Posterior cingulate gyrus (tissue), 11 donors: ENCODE measurements around the gene CDH20.

Source experiments
- DNase-seq, 10 donors: peaks; one replicate each; pipeline versions ENCODE4 v3.0.0 to v3.0.0-alpha.2; 2020 to 2021; ENCODE audit warnings: mixed read lengths in 3 of 10
- intact Hi-C: fragments of 100-400 bp; cut with DNase I; formaldehyde crosslinking; loops from one replicate; pipeline ENCODE4 v1.15.1; 2023

CDH20 gene

GRCh38 chr18:61333271-61333745, at the start of gene CDH20:
Gene CDH20 (plus strand): TSS chr18:61333430.
- peak; percentile 30 to 92 (median 54) for DNase-seq
- intact Hi-C loops = loop anchor here (5.0 kb wide), 1 partner anchor 74 kb away; no protein-coding TSS in a partner anchor

- intact Hi-C loops = no loop called here
- no peak for DNase-seq
Measured at GRCh38 chr18:61284039-61284438, 49.2 kb upstream of the CDH20 start.

DNA sequence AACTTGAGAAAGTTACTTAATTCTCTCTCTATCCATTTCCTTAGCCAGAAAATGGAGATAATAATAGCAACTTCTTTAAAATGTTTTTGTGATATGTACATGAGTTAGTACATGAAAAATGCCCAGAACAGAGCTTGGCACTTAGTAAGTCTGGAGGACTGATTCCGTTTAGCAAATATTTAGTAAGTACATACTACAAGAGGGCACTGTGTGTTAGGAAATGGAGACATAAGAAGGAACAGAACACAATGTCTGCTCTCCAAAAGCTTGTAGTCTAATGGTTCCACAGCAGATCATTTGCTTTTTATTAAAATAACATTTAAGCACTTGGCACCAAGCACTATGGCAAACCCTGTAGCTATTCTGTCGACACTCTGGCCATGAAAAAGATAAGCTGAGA, 47.5 kb upstream of the CDH20 start:
- intact Hi-C loops = no loop called here
- DNase-seq = no peak

- intact Hi-C loops = no loop called here
- DNase-seq = no peak
Measured at GRCh38 chr18:61286867-61287266, 46.4 kb upstream of the CDH20 start.

- DNase-seq = no peak
- intact Hi-C loops = no loop called here
Measured at GRCh38 chr18:61290616-61291015, 42.6 kb upstream of the CDH20 start.

- no peak for DNase-seq
- intact Hi-C loops = no loop called here
Measured at GRCh38 chr18:61292280-61293035, 40.8 kb upstream of the CDH20 start.

- intact Hi-C loops = no loop called here
- no peak for DNase-seq
Measured at GRCh38 chr18:61295153-61295552, 38.1 kb upstream of the CDH20 start.

DNA sequence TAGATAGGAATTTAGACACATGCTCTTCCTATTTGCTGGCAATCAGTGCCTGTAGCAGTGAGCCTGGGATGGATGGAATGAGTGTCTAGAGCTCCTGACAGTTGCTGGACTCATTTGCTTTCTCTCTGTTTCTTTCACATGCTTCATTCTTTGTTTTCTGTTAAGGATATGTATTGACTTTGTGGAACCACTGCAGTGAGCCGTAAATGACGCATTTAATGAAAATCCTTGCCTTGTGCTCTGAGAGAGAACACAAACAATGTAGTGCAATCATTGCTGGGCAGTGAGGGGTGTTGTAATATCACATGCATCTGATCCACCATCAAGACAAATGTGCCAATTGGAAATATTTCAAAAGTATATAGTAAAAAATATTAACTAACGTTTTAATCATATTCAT, 25.2 kb upstream of the CDH20 start:
- intact Hi-C loops = loop anchor here (10.0 kb wide), 1 partner anchor 223 kb away; no protein-coding TSS in a partner anchor
- DNase-seq = no peak

- peak; percentile 47 to 94 (median 62) for DNase-seq
- intact Hi-C loops = loop anchor here (10.0 kb wide), 1 partner anchor 224 kb away; no protein-coding TSS in a partner anchor
Measured at GRCh38 chr18:61308795-61309393, 24.3 kb upstream of the CDH20 start.

GRCh38 chr18:61322265-61322873, 10.9 kb upstream of the CDH20 start:
- peak; percentile 37 to 96 (median 83) for DNase-seq

DNA sequence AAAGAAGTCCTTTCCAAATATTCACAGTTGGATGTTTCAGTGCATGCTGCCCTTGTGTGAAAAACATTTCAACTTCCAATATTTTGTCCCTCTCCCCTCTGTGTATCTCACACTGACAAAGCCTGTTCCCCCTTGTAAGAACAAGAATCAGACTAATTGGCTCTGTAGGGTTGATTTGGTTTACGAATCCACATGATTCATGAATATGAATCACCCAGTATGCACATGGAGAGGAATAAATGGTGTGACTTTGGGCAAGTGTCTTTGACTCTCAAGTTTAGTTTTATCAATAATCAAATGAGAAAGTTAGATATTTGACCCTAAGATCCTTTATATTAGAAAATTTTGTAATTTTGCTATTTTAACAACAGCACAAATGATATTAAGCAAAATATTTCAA, 9.3 kb upstream of the CDH20 start:
- no peak for DNase-seq
- intact Hi-C loops = loop anchor here (10.0 kb wide), 1 partner anchor 571 kb away; the partner anchor contains the start of gene RNF152

More at GRCh38 chr18:61322265-61322873, 10.9 kb upstream of the CDH20 start:
- intact Hi-C loops = loop anchor here (1.0 to 10.0 kb wide), 2 partner anchors 180 to 572 kb away; partner anchors contain the start of gene RNF152

- DNase-seq = no peak
- intact Hi-C loops = loop anchor here (10.0 kb wide), 1 partner anchor 568 kb away; the partner anchor contains the start of gene RNF152
Measured at GRCh38 chr18:61326407-61326806, 6.8 kb upstream of the CDH20 start.

DNA sequence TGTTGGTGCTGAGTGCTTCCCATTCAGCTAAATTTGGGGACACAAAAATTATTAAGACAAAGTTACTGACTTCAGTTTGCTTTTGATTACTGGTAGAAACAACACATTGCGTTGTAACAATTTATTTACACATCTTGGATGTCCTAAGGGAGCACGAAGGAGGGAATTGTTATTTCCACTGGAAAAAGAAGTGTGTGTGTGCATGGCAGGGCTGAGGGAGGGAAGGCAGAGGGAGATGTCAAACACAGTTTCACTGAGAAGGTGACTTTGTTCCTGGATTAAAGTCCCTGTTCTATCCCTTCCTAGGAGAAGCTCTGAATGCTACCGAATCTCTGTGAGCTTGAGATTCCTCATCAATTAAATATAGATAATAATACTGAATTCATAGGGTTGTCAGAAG, 3.8 kb upstream of the CDH20 start:
- intact Hi-C loops = loop anchor here (10.0 kb wide), 1 partner anchor 565 kb away; the partner anchor contains the start of gene RNF152
- DNase-seq = peak in 1 of 10 donors; percentile 60

DNA sequence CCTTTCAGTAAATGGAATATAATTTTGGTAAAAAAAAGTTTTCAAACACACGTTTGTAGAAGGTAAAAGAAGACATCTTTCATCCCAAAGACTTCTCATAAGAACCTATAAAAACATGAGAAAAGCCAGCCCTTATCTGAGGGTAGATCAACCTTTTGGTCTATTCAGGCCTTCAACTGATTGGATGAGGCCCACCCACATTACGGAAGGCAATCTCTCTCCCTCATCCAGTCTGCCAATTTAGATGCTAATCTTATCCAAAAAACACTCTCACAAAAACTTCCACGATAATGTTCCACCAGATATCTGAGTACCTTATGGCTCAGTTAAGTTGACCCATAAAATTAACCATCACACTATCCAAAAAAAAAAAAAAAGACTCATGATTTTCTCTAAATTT, 2.2 kb upstream of the CDH20 start:
- DNase-seq = no peak
- intact Hi-C loops = loop anchor here (5.0 kb wide), 1 partner anchor 76 kb away; no protein-coding TSS in a partner anchor

DNA sequence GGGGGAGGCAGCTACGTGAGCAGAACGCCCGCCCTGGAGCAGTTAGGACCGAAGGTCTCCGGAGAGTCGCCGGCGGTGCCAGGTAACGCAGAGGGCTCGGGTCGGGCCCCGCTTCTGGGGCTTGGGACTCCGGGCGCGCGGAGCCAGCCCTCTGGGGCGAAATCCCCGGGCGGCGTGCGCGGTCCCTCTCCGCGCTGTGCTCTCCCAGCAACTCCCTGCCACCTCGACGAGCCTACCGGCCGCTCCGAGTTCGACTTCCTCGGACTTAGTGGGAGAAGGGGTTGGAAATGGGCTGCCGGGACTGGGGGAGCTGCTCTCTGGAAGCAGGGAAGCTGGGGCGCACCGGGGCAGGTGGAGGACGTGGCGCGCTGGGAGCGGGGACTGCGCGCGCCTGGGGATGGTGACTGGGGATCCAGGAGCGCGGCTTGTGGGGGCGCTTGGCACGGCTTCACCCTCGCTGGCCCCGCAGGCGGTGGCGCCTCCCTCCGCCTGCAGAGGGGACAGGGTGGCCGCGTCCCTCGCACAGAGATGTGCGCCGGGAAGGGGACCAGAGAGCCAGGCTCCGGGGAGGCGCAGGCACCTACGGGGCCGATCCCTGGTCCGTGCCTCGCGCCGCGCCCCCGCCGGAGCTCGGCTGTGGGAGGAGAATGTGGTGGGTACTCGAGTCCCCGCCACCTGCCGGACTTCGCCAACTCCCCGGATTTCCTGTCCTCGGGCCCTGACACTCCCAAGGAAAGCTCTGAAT, 688 bp downstream of the CDH20 start:
- intact Hi-C loops = loop anchor here (5.0 kb wide), 1 partner anchor 73 kb away; no protein-coding TSS in a partner anchor
- peak; percentile 39 to 94 (median 46) for DNase-seq

DNA sequence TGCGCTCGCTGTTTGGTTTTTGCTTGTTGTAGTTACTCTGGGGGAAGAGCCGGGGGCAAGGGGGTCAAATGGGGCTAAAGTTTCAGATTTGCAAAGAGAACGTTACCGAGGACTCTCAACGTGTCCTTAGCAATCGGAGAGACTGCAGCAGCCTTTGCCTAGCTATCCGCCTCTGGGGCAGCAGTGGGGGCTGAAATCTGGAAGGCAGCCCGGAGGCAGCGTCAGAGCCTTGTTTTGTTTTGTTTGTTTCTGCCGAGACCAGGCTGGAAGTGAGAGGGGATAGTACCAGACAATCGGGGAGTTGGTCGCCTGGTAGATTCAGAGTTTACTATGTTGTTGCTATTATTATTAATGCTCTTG, 1.2 kb downstream of the CDH20 start:
- intact Hi-C loops = loop anchor here (5.0 kb wide), 1 partner anchor 73 kb away; no protein-coding TSS in a partner anchor
- peak; percentile 49 to 95 (median 67) for DNase-seq

- DNase-seq = peak in 8 of 10 donors; percentile 25 to 84 (median 42)
- intact Hi-C loops = loop anchor here (5.0 kb wide), 1 partner anchor 72 kb away; no protein-coding TSS in a partner anchor
Measured at GRCh38 chr18:61334951-61335683, 1.9 kb downstream of the CDH20 start.

DNA sequence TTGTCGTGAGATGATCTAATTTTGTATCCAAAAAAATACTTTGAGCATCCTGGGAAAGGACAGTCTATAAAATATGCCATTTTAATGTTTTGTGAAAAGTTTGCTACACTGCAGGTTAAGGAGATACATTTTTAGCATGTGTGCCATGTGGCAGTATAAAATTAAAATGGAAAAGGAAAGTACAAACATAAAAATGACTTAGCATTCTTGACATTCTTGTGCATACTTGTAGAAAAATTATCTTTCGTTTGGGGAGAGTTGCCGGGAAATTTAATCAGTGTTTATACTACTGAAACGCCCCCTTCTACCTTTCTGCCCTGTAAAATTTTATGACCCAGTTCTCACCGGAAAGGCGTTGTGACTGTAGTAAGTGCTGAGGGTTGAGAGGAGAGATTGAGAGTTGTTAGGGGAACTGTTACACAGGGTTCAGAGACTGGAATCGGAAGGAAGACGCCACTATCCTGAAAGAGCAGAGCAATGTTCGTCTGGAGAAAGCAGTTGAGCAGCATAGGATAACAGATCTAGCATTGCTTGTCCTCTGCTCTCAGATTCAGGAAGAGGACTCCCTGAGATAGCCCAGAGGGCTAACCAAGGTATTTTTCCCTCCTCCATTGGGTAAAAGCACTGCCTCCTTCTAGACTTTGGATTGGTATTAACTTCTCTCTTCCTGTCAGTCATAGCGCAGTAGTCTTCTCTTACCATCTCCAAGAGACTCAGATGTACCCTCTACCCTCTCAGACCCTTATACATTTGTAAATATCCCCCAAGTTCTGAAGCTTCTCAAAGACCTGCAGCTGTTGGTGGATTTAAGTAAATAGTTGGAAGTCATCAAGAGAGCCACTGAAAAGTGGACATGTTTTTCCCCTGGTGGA, 2.7 kb downstream of the CDH20 start:
- intact Hi-C loops = no loop called here
- DNase-seq = peak in 1 of 10 donors; percentile 14
